NB4 (cell line): ENCODE measurements around the gene TMEM218.

Experiments used
- CTCF ChIP-seq: IDR thresholded peaks from one replicate; pipeline ENCODE4 v1.5.1; 2012; ENCODE audit warnings: low read depth, low read length
- MAX ChIP-seq: IDR thresholded peaks from 2 replicates; pipeline ENCODE4 v1.6.1; 2011; ENCODE audit warnings: low read depth, low read length

- no peak for TF ChIP-seq CTCF
- TF ChIP-seq MAX, result no peak
These were observed 39.0 kb downstream of the TMEM218 start for GRCh38 chr11:125072218-125072960.
